GM18868 (cell line): Measurements from ENCODE around the gene KCNAB1.
"Not testable (repeated sequence)": the region's sequence is repeated elsewhere in the genome, so short reads cannot be mapped to it uniquely, and the experiment has no call there.

Experiments
- ATAC-seq: cut with Tn5 transposase; IDR thresholded peaks from one replicate; pipeline ENCODE4 v1.9.1; 2021; ENCODE audit warnings: mild to moderate bottlenecking, moderate library complexity; ENCODE audit not compliant: unreplicated experiment

KCNAB1 gene

DNA sequence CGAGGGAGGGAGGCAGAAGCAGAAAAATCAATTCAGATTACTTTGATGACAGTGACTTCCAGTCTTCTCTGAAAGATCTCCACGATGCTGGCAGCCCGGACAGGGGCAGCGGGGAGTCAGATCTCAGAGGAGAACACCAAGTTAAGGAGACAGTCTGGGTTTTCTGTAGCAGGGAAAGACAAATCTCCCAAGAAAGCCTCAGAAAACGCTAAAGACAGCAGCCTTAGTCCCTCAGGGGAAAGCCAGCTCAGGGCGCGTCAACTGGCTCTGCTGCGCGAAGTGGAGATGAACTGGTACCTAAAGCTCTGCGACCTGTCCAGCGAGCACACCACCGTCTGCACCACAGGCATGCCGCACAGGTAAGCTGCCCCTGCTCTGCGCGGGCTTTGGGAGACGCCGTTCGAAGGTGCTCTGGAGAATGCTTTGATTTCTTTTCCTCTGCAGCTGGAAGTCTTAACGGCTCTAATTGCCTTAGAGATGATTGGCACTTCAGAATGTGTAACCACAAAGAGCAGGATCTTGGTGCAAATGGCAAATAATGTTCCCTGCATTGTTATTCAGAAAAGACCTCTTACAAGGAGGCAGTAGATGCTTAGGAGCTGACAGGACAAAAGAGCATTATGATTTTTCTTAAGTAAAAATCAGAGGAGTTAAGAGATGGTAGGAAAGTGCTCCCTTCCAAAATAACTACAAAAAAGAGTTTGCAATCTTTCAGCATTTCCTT lies at the start of gene KCNAB1:
Gene KCNAB1 (plus strand): TSS at position 51 of the 724 bp plus-strand sequence.
- no peak for ATAC-seq

DNA sequence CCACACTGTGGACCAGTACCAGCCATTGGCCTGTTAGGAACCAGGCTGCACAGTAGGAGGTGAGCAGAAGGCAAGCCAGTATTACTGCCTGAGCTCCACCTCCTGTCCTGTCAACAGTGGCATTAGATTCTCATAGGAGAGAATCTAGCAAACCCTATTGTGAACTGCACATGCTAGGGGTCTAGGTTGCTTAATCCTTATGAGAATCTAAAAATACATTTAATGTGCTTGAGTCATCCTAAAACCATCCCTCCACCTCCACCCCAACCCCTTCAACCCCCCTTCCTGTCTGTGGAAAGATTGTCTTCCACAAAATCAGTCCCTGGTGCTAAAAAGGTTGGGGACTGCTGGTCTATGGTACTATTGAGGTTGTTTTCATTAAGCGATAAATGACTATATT lies 49.3 kb upstream of the KCNAB1 start:
- no peak for ATAC-seq

GRCh38 chr3:156072950-156073657 lies 47.3 kb upstream of the KCNAB1 start:
- not testable (repeated sequence) for ATAC-seq

DNA sequence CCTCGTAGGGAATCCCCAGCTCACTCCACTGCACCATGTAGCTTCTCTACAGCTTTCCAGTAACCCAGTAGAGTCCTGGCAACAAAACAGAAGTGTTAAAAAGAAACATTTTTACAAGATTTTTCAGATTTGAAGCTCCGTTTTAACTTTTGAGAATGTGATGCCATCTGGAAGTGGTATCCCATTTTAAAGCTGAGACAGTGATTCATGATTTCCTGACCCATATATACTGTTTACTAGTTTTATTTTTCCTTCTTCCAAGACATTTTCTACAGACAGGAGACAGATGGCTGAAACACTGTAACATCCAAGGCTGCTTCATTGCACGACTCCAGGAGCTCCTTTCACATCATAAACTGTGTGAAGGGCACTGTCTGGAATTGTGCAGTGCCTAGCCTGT lies 30.3 kb upstream of the KCNAB1 start:
- no peak for ATAC-seq

GRCh38 chr3:156093964-156094363 lies 26.4 kb upstream of the KCNAB1 start:
- ATAC-seq: no peak

- no peak for ATAC-seq
Measured at GRCh38 chr3:156094391-156094790, 26.0 kb upstream of the KCNAB1 start.

DNA sequence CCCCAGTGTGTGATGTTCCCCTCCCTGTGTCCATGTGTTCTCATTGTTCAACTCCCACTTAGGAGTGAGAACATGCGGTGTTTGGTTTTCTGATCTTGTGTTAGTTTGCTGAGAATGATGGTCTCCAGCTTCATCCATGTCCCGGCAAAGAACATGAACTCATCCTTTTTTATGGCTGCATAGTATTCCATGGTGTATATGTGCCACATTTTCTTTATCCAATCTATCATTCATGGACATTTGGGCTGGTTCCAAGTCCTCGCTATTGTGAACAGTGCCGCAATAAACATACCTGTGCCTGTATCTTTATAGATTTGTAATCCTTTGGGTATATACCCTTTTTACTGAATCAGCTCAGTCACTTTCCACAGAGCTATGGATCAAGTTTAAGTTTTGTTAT lies 24.7 kb upstream of the KCNAB1 start:
- ATAC-seq: not testable (repeated sequence)

- no peak for ATAC-seq
Measured at GRCh38 chr3:156098437-156099035, 21.8 kb upstream of the KCNAB1 start.

DNA sequence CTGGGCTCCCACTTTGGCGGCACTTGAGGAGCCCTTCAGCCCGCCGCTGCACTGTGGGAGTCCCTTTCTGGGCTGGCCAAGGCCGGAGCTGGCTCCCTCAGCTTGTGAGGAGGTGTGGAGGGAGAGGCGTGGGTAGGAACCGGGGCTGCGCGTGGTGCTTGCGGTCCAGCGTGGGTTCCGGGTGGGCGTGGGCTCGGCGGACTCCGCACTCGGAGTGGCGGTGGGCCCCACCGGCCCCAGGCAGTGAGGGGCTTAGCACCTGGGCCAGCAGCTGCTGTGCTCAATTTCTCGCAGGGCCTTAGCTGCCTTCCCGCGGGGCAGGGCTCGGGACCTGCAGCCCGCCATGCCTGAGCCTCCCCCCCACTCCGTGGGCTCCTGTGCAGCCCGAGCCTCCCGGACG lies 21.0 kb upstream of the KCNAB1 start:
- not testable (repeated sequence) for ATAC-seq

- ATAC-seq: not testable (repeated sequence)
Measured at GRCh38 chr3:156099984-156100383, 20.4 kb upstream of the KCNAB1 start.

GRCh38 chr3:156102267-156102931 lies 18.0 kb upstream of the KCNAB1 start:
- ATAC-seq: no peak

DNA sequence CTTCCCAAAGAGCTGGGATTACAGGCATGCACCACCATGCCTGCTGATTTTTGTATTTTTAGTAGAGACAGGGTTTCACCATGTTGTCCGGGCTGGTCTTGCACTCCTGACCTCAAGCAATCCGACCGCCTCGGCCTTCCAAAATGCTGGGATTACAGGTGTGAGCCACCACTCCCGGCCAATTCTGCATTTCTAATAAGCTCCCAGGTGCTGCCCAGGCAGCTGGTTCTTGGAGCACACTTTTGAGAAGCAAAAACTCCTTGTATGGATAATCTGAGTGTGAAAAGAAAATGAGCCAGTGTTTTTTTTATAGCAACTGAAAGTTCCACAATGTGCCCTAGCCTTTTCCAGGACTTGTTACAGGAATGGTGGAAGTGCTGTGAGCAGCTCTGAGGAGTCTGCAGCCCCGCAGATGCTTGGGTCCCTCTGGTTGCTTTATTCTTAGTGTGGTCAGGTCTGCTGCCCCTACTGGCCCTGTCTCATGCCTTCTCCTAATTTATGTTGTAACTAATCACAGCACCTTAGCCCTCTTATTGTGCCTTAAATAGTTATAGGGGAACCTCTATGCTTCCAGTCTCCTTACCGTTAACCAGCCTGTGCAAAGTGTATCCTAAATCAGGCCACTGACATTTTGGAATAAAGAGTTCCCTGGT lies 13.5 kb upstream of the KCNAB1 start:
- ATAC-seq: no peak

- ATAC-seq: no peak
Measured at GRCh38 chr3:156107504-156107903, 12.9 kb upstream of the KCNAB1 start.

DNA sequence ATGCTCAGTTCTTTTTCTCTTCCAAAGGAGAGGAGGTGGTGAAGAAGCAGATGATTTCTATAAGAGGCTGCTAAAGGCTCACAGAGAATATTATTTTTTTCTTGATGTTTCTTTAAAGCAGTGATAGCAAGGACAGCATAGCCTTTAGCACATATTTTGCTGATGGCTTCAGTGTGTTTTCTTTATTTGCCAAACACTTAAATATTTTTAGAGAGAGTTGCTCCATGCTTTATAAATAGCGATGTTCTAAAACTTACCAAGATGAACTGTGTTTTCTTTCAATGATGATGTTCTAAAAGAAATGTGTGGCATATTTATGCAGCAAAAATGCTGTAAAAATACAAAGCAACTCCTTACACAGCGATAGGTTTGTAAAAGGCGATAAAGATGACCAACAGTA lies 11.8 kb upstream of the KCNAB1 start:
- ATAC-seq: no peak

GRCh38 chr3:156109989-156110388 lies 10.4 kb upstream of the KCNAB1 start:
- no peak for ATAC-seq

- ATAC-seq: no peak
Measured at GRCh38 chr3:156126467-156126866, 6.1 kb downstream of the KCNAB1 start.

GRCh38 chr3:156131241-156131640 lies 10.9 kb downstream of the KCNAB1 start:
- ATAC-seq: no peak

GRCh38 chr3:156131799-156132198 lies 11.4 kb downstream of the KCNAB1 start:
- no peak for ATAC-seq

- ATAC-seq: no peak
Measured at GRCh38 chr3:156132313-156132712, 11.9 kb downstream of the KCNAB1 start.

- no peak for ATAC-seq
Measured at GRCh38 chr3:156133076-156133475, 12.7 kb downstream of the KCNAB1 start.
